NB4 (cell line): ENCODE results near the gene JAZF1.

Source experiments
- DNase-seq: peaks from one replicate; pipeline ENCODE4 v3.0.0; 2010; ENCODE audit warnings: low read depth
- H3K4me3 ChIP-seq: one replicate; pipeline ENCODE4 v1.5.1; 2011; ENCODE audit warnings: mild to moderate bottlenecking, low read depth, low read length, moderate library complexity
- MYC ChIP-seq: IDR thresholded peaks from 2 replicates; pipeline ENCODE4 v1.6.1; 2011; ENCODE audit warnings: low read depth, low read length
- POLR2A ChIP-seq: IDR thresholded peaks from 2 replicates; pipeline ENCODE4 v1.6.1; 2011; ENCODE audit warnings: mild to moderate bottlenecking; ENCODE audit not compliant: insufficient read length; ENCODE audit errors: extremely low read depth
- TF ChIP-seq, protein P1 (sequence below): IDR thresholded peaks from one replicate; pipeline ENCODE4 v1.5.1; 2012; ENCODE audit warnings: low read depth, low read length
- TF ChIP-seq, protein P2 (sequence below): IDR thresholded peaks from 2 replicates; pipeline ENCODE4 v1.6.1; 2011; ENCODE audit warnings: low read depth, low read length

Gene JAZF1

GRCh38 chr7:28176174-28176573 is 4.4 kb downstream of the JAZF1 start:
- no peak overlapping the region for H3K4me3 ChIP-seq
- TF ChIP-seq POLR2A: no peak
- TF ChIP-seq, protein P1, sequence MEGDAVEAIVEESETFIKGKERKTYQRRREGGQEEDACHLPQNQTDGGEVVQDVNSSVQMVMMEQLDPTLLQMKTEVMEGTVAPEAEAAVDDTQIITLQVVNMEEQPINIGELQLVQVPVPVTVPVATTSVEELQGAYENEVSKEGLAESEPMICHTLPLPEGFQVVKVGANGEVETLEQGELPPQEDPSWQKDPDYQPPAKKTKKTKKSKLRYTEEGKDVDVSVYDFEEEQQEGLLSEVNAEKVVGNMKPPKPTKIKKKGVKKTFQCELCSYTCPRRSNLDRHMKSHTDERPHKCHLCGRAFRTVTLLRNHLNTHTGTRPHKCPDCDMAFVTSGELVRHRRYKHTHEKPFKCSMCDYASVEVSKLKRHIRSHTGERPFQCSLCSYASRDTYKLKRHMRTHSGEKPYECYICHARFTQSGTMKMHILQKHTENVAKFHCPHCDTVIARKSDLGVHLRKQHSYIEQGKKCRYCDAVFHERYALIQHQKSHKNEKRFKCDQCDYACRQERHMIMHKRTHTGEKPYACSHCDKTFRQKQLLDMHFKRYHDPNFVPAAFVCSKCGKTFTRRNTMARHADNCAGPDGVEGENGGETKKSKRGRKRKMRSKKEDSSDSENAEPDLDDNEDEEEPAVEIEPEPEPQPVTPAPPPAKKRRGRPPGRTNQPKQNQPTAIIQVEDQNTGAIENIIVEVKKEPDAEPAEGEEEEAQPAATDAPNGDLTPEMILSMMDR: no peak
- TF ChIP-seq, protein P2, sequence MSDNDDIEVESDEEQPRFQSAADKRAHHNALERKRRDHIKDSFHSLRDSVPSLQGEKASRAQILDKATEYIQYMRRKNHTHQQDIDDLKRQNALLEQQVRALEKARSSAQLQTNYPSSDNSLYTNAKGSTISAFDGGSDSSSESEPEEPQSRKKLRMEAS: no peak
- TF ChIP-seq MYC: no peak
- DNase-seq: no peak

DNA sequence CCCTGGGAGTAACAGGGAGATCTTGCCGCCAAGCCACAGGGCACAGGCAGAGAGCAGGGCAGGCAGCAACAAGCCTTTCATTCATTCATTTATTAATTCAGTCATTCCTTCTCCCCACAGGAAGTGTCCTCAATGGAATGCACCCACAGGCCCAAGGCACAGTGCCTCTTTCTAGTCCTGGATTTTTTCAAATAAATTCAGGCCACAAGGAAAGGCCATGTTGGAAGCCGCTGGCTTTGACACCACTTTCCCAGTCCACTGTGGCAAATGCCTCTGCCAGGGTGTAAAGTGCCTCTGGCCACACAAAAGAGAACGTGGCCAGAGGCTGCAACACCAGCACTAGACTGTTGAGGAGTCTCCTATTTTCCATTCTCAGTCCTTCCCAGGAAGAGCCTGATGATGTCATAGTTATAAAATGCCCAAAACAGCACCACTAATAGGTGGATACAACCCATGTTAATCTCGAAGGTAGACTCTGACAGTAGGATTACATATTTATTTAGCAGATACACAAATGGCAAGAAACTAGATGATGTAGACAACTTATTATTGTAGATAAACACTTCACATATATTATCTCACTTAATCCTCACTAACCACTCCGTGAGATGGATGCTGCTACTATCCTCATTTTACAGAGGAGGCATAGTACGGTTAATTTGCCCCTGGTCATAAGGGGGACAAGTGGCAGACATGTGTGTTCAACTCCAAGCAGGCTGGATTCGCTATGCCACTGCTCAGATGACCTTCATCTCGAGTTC is 5.5 kb downstream of the JAZF1 start:
- TF ChIP-seq, protein P2: no peak
- TF ChIP-seq POLR2A: no peak
- TF ChIP-seq MYC: no peak
- TF ChIP-seq, protein P1: no peak
- H3K4me3 ChIP-seq: no peak overlapping the region
- no peak for DNase-seq

GRCh38 chr7:28174442-28174841 is 6.2 kb downstream of the JAZF1 start:
- DNase-seq: no peak
- H3K4me3 ChIP-seq: no peak overlapping the region
- TF ChIP-seq MYC (no peak), POLR2A (no peak)
- TF ChIP-seq, protein P1: no peak

DNA sequence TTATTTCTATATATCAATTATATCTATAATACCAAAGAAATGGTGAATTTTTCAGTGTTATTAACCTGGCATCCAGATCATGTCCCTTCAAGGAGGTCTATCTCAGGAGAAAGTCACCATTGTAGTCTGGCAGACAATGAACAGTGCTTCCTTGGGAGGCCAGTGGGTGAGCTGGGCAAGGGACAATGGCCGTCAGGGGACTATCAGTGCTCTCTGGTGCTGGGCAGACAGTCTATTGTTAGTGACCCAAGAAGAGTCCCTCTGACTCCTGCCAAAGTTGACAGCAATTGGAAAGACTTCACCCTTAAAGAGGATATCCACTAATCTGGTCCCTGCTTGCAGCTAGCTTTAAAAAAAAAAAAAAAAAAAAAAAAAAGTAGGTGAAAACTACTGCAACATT is 7.1 kb downstream of the JAZF1 start:
- no peak for TF ChIP-seq POLR2A
- TF ChIP-seq, protein P1: no peak
- no peak for TF ChIP-seq MYC
- TF ChIP-seq, protein P2: no peak
- no peak overlapping the region for H3K4me3 ChIP-seq
- no peak for DNase-seq

GRCh38 chr7:28172958-28173357 is 7.6 kb downstream of the JAZF1 start:
- DNase-seq: no peak
- H3K4me3 ChIP-seq: no peak overlapping the region
- TF ChIP-seq, protein P1: no peak
- TF ChIP-seq MYC (no peak), POLR2A (no peak)
- TF ChIP-seq, protein P2: no peak
